Central memory CD8-positive, alpha-beta T cell (primary cell): ENCODE data around the gene LIPC.
"Not testable (repeated sequence)": the region's sequence is repeated elsewhere in the genome, so short reads cannot be mapped to it uniquely, and the experiment has no call there.

Source experiments
- ATAC-seq: fragments of 150-1000 bp; cut with Tn5 transposase; replicated peaks from 2 replicates; pipeline ENCODE4 v1.10.0; 2022; ENCODE audit warnings: mild to moderate bottlenecking, moderate FRiP score, moderate number of reproducible peaks; ENCODE audit not compliant: poor library complexity, severe bottlenecking; ENCODE audit errors: extremely low read depth
- DNase-seq, 2 donors: peaks; one replicate each; pipeline ENCODE4 v3.0.0; 2021; ENCODE audit warnings: low spot score in 2 of 2
- H3K27ac Mint-ChIP-seq: one replicate; pipeline ENCODE4 v1.8.0; 2022; ENCODE audit warnings: low read depth, mild to moderate bottlenecking, moderate library complexity, mixed read lengths
- H3K27me3 Mint-ChIP-seq: one replicate; pipeline ENCODE4 v1.8.0; 2022; ENCODE audit warnings: mixed read lengths
- H3K36me3 Mint-ChIP-seq: one replicate; pipeline ENCODE4 v1.8.0; 2022; ENCODE audit warnings: mild to moderate bottlenecking, moderate library complexity, mixed read lengths; ENCODE audit not compliant: insufficient read depth
- H3K4me1 Mint-ChIP-seq: one replicate; pipeline ENCODE4 v1.8.0; 2022; ENCODE audit warnings: mixed read lengths
- H3K4me3 Mint-ChIP-seq: one replicate; pipeline ENCODE4 v1.8.0; 2022; ENCODE audit warnings: mild to moderate bottlenecking, moderate library complexity, mixed read lengths
- H3K9me3 Mint-ChIP-seq: one replicate; pipeline ENCODE4 v1.8.0; 2022; ENCODE audit warnings: mixed read lengths

Gene LIPC

GRCh38 chr15:58597943-58598828 is 166.4 kb downstream of the LIPC start:
- Mint-ChIP-seq H3K4me3 (no peak overlapping the region), H3K9me3 (no peaks in the 10 kb centered on the region), H3K27ac (peak overlapping the region; percentile 68), H3K36me3 (peaks cover 33% of the 10 kb centered on the region), H3K4me1 (peaks cover 10% of the 10 kb centered on the region), H3K27me3 (no peaks in the 10 kb centered on the region)
- DNase-seq (no peak), ATAC-seq (peak; percentile 70)

DNA sequence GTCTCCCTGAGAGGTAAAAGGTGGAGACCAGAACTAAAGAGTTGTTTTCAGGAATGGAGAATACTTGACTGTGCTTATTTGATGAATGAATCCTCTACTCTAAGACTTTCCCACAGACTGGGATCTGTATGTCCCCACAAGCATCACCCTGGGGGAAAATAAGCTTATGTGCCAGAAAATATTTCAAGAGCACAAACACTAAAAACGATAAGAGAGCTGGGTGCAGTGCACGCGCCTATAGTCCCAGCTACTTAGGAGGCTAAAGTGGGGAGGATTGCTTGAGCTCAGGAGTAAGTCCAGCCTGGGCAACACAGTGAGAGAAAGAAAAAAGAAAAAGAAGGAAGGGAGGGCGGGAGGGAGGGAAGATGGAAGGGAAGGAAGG is 167.0 kb downstream of the LIPC start:
- H3K27me3 Mint-ChIP-seq: no peaks in the 10 kb centered on the region

DNA sequence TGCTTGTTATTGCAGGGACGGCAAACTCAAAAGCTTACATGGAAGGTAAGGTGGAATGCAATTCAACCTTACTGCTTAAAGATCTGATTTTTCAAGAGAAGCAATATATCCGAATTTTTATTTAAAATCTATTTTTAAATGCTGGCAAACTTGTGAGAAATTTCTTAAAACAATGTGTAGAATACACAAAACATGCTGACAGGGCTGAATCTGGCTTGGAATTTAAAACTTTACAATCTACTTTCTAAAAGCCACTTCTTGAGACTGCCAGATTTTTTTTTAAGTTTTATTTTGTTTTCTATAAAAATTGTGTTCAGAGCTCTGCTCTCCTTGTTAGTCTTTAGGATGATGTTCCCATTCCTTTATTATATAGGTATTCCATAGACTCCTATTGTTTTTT is 171.0 kb downstream of the LIPC start:
- no peak for ATAC-seq
- Mint-ChIP-seq H3K27ac (no peak overlapping the region), H3K4me3 (no peak overlapping the region), H3K36me3 (peaks cover 15% of the 10 kb centered on the region), H3K4me1 (peaks cover 15% of the 10 kb centered on the region), H3K27me3 (no peaks in the 10 kb centered on the region), H3K9me3 (no peaks in the 10 kb centered on the region)
- DNase-seq: no peak

More for the DNA sequence above, 167.0 kb downstream of the LIPC start:
- H3K9me3 Mint-ChIP-seq: no peaks in the 10 kb centered on the region
- H3K4me3 Mint-ChIP-seq: no peak overlapping the region
- H3K27ac Mint-ChIP-seq: peak overlapping the region; percentile 68
- H3K4me1 Mint-ChIP-seq: peaks cover 10% of the 10 kb centered on the region
- peaks cover 28% of the 10 kb centered on the region for H3K36me3 Mint-ChIP-seq
- DNase-seq (no peak), ATAC-seq (no peak)

DNA sequence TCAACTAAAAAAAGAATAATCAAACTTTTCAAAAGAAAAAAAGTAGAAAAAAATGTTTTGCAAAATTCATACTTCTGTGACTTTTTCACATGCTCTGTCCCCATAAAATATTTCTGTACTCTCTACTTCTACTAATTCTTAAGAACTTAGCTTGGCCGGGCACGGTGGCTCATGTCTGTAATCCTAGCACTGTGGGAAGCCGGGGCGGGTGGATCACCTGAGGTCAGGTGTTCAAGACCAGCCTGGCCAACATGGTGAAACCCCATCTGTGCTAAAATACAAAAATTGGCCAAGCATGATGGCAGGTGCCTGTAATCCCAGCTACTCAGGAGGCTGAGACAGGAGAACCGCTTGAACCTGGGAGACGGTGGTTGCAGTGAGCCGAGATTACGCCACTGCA is 172.1 kb downstream of the LIPC start:
- peaks cover 16% of the 10 kb centered on the region for H3K36me3 Mint-ChIP-seq

DNA sequence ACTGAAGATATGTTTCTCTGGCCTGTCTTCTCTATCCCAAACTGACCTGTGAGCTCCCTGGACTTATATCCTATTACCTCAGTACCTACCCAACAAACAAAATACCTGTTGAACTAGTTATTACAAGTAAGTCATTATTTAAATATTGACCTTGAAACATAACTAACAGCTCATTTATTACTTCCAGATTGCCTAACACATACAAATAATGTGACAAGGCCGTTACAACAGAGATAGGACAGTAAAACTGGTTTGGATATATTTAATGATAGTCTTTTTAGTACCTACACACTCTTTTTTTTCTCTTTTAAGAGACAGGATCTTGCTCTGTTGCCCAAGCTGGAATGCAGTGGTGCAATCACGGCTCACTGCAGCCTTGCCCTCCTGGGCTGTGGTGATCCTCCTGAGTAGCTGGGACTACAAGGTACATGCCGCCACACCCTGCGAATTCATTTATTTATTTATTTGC is 172.7 kb downstream of the LIPC start:
- no peak overlapping the region for H3K4me3 Mint-ChIP-seq
- DNase-seq (no peak), ATAC-seq (no peak)
- H3K4me1 Mint-ChIP-seq: peaks cover 17% of the 10 kb centered on the region
- H3K27me3 Mint-ChIP-seq: no peaks in the 10 kb centered on the region
- H3K36me3 Mint-ChIP-seq: peaks cover 15% of the 10 kb centered on the region
- H3K9me3 Mint-ChIP-seq: no peaks in the 10 kb centered on the region
- H3K27ac Mint-ChIP-seq: no peak overlapping the region

More for the DNA sequence above, 172.1 kb downstream of the LIPC start:
- peaks cover 17% of the 10 kb centered on the region for H3K4me1 Mint-ChIP-seq
- not testable (repeated sequence) for ATAC-seq, H3K27ac Mint-ChIP-seq, H3K4me3 Mint-ChIP-seq, H3K9me3 Mint-ChIP-seq, DNase-seq, H3K27me3 Mint-ChIP-seq

- H3K27ac Mint-ChIP-seq: no peak overlapping the region
- no peaks in the 10 kb centered on the region for H3K27me3 Mint-ChIP-seq
- H3K9me3 Mint-ChIP-seq: no peaks in the 10 kb centered on the region
- H3K4me3 Mint-ChIP-seq: no peak overlapping the region
- peaks cover 20% of the 10 kb centered on the region for H3K4me1 Mint-ChIP-seq
- DNase-seq: no peak
- H3K36me3 Mint-ChIP-seq: peaks cover 23% of the 10 kb centered on the region
- ATAC-seq: no peak
Observed at GRCh38 chr15:58605931-58606530, 174.2 kb downstream of the LIPC start.

- peaks cover 22% of the 10 kb centered on the region for H3K4me1 Mint-ChIP-seq
- no peak overlapping the region for H3K27ac Mint-ChIP-seq
- H3K36me3 Mint-ChIP-seq: peaks cover 20% of the 10 kb centered on the region
- ATAC-seq (no peak), DNase-seq (no peak)
- H3K4me3 Mint-ChIP-seq: no peak overlapping the region
- no peaks in the 10 kb centered on the region for H3K27me3 Mint-ChIP-seq
- H3K9me3 Mint-ChIP-seq: no peaks in the 10 kb centered on the region
Observed at GRCh38 chr15:58606577-58607080, 174.8 kb downstream of the LIPC start.

- peak overlapping the region; percentile 76 for H3K4me3 Mint-ChIP-seq
- H3K4me1 Mint-ChIP-seq: peaks cover 32% of the 10 kb centered on the region
- ATAC-seq (peak; percentile 95), DNase-seq (peak in 1 of 2 donors; percentile 24)
- no peaks in the 10 kb centered on the region for H3K9me3 Mint-ChIP-seq
- H3K36me3 Mint-ChIP-seq: peaks cover 18% of the 10 kb centered on the region
- H3K27me3 Mint-ChIP-seq: no peaks in the 10 kb centered on the region
- H3K27ac Mint-ChIP-seq: peak overlapping the region; percentile 93
Observed at GRCh38 chr15:58608129-58608590, 176.4 kb downstream of the LIPC start.

DNA sequence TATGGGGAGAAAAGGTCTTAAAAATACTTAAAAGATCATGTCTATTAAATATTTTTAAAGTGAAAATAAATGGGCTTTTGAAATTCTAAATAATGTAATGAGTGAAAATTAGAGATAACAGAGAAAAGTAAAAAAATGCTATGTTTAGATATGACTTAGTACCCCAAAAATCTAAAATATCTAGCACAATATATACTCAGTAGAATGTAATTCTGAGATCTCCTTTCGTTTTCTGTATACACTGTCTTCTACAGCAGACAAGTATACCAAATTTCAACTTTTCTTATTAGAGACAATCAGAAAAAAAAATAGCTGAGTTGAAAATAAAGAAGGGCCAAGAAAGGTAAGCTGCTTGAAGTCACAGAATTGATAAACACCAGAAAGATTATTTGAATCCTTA is 176.9 kb downstream of the LIPC start:
- ATAC-seq (no peak), DNase-seq (no peak)
- Mint-ChIP-seq H3K27ac (peak overlapping the region; percentile 93), H3K4me1 (peaks cover 37% of the 10 kb centered on the region), H3K36me3 (peaks cover 19% of the 10 kb centered on the region), H3K4me3 (peak overlapping the region; percentile 76), H3K27me3 (no peaks in the 10 kb centered on the region), H3K9me3 (no peaks in the 10 kb centered on the region)

DNA sequence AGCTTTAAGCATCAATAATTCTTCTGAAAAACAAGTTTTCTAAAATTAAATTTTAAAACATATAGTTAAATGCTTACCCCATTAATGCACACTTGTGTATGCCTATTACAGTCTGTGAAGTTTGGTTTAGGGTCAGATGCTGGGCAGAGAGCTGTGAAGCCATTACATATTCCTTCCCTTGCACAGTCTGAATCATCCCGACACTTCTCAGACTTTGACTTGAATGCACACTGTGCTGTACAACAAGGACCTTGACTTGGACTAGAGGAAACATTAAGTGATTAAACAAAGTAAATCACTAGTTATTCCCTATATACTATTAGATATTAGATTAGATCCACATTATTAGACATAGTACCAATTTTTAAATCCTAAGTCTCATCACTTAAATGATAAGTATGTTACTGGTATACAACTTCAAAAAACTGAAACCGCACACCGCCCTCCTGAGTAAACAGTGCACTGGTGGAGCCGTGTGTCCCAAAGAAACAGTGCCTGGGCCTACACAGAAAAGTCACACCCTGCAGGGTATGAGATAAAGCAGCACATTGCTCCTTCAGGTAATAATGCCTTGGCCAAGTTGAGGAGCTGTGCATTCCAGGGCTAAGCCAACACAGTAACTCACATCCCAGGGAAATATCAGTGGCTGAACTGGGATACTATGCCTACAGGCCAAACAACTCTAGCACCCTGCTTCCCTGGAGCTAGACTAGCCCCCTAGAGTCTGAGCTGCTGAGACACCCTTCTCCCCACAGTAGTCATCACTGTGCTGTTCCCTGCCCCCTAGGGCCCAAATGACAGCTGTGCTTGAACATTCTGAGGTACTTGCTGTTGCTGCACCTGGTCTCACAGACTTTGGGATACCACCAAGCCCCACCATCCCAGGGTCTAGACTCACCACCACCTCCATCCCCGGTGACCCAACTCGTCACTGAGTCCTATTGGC is 180.2 kb downstream of the LIPC start:
- Mint-ChIP-seq H3K9me3 (peaks cover 15% of the 10 kb centered on the region), H3K4me3 (no peak overlapping the region), H3K27me3 (no peaks in the 10 kb centered on the region), H3K27ac (peak overlapping the region; percentile 39), H3K36me3 (peaks cover 18% of the 10 kb centered on the region), H3K4me1 (peaks cover 65% of the 10 kb centered on the region)
- ATAC-seq: no peak
- no peak for DNase-seq

- Mint-ChIP-seq H3K9me3 (peaks cover 20% of the 10 kb centered on the region), H3K4me3 (no peak overlapping the region), H3K27me3 (no peaks in the 10 kb centered on the region), H3K27ac (peak overlapping the region; percentile 66), H3K36me3 (peaks cover 12% of the 10 kb centered on the region), H3K4me1 (peaks cover 62% of the 10 kb centered on the region)
- ATAC-seq (no peak), DNase-seq (no peak)
Observed at GRCh38 chr15:58616171-58616570, 184.4 kb downstream of the LIPC start.
